Measurements from ENCODE around the gene DPF3.

DPF3 gene

GRCh38 chr14:72909163-72909562 is 15.3 kb upstream of the DPF3 start:
- no peak overlapping the region for H3K18ac ChIP-seq (ENCODE audit: low read length)
- H2BK15ac ChIP-seq (replicated peaks; ENCODE audit: low read depth): no peak overlapping the region
- H3K56ac ChIP-seq (ENCODE audit: low read length): no peak overlapping the region
- no peak overlapping the region for H3K4me3 ChIP-seq (ENCODE audit: low read length)
- no peaks in the 10 kb centered on the region for H3K4me1 ChIP-seq (ENCODE audit: control insufficient read depth, low read depth, low read length)
- H4K5ac ChIP-seq (ENCODE audit: low read length): no peak overlapping the region
- no peaks in the 10 kb centered on the region for H3K79me2 ChIP-seq (ENCODE audit: control insufficient read depth, insufficient read depth, low read length)
- H3K27me3 ChIP-seq (ENCODE audit: insufficient read depth, low read length, poor library complexity): no peaks in the 10 kb centered on the region
- no peak overlapping the region for H2BK120ac ChIP-seq (ENCODE audit: low read depth, low read length)
- no peaks in the 10 kb centered on the region for H3K36me3 ChIP-seq (ENCODE audit: control insufficient read depth, insufficient read depth, low read length)
- H3K23ac ChIP-seq (ENCODE audit: low read length): no peak overlapping the region
- no peak overlapping the region for H3K4me2 ChIP-seq (ENCODE audit: low read length)
- WGBS (ENCODE audit: extremely low coverage, insufficient coverage, low lambda C conversion rate): no CpG with 5 or more reads among the region's 5 CpGs
- no peak overlapping the region for H2BK5ac ChIP-seq (ENCODE audit: low read length)
- no peak for DNase-seq
- no peak overlapping the region for H3K9ac ChIP-seq (ENCODE audit: low read length)
- H3K79me1 ChIP-seq (ENCODE audit: low read length): no peaks in the 10 kb centered on the region
- no peak overlapping the region for H3K27ac ChIP-seq (ENCODE audit: low read depth, low read length)
- no peak overlapping the region for H4K8ac ChIP-seq (ENCODE audit: low read depth, low read length)
- H2AK5ac ChIP-seq (ENCODE audit: low read length): no peak overlapping the region
- H3K4ac ChIP-seq (ENCODE audit: low read depth, low read length): no peak overlapping the region

DNA sequence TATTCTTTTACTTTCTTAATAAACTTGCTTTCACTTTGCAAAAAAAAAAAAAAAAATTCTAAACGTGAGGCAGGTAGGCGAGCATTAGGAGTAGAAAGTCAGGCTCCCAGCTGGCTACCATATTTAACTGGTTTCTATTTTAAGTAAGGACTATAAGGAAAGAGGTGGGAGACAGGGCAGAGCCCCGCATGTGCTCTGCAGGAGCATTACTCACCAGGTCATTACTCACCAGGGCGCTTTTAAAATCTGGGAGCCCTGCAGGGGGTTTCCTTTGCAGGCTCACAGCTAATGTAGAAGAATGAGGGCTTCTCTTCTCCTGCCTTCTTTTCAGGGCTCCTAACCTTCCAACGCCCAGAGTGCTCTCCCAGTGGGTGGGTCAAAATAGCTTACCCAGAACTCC is 14.0 kb upstream of the DPF3 start:
- no peak overlapping the region for H4K5ac ChIP-seq (ENCODE audit: low read length)
- H2BK5ac ChIP-seq (ENCODE audit: low read length): no peak overlapping the region
- no peaks in the 10 kb centered on the region for H3K79me1 ChIP-seq (ENCODE audit: low read length)
- no peaks in the 10 kb centered on the region for H3K27me3 ChIP-seq (ENCODE audit: insufficient read depth, low read length, poor library complexity)
- H3K23ac ChIP-seq (ENCODE audit: low read length): no peak overlapping the region
- H3K56ac ChIP-seq (ENCODE audit: low read length): no peak overlapping the region
- no peak overlapping the region for H2AK5ac ChIP-seq (ENCODE audit: low read length)
- H2BK15ac ChIP-seq (replicated peaks; ENCODE audit: low read depth): no peak overlapping the region
- H3K79me2 ChIP-seq (ENCODE audit: control insufficient read depth, insufficient read depth, low read length): no peaks in the 10 kb centered on the region
- peak; percentile 65 for DNase-seq
- no peaks in the 10 kb centered on the region for H3K4me1 ChIP-seq (ENCODE audit: control insufficient read depth, low read depth, low read length)
- no peaks in the 10 kb centered on the region for H3K36me3 ChIP-seq (ENCODE audit: control insufficient read depth, insufficient read depth, low read length)
- no peak overlapping the region for H3K4ac ChIP-seq (ENCODE audit: low read depth, low read length)
- H3K4me3 ChIP-seq (ENCODE audit: low read length): no peak overlapping the region
- H4K8ac ChIP-seq (ENCODE audit: low read depth, low read length): no peak overlapping the region
- no peak overlapping the region for H3K4me2 ChIP-seq (ENCODE audit: low read length)
- H3K27ac ChIP-seq (ENCODE audit: low read depth, low read length): no peak overlapping the region
- no peak overlapping the region for H3K9ac ChIP-seq (ENCODE audit: low read length)
- no peak overlapping the region for H2BK120ac ChIP-seq (ENCODE audit: low read depth, low read length)
- H3K18ac ChIP-seq (ENCODE audit: low read length): no peak overlapping the region
- WGBS (ENCODE audit: extremely low coverage, insufficient coverage, low lambda C conversion rate): no CpG with 5 or more reads among the region's 5 CpGs

GRCh38 chr14:72906879-72907278 is 13.0 kb upstream of the DPF3 start:
- H3K79me1 ChIP-seq (ENCODE audit: low read length): no peaks in the 10 kb centered on the region
- H2BK5ac ChIP-seq (ENCODE audit: low read length): no peak overlapping the region
- no peaks in the 10 kb centered on the region for H3K79me2 ChIP-seq (ENCODE audit: control insufficient read depth, insufficient read depth, low read length)
- no peak overlapping the region for H3K27ac ChIP-seq (ENCODE audit: low read depth, low read length)
- H3K9ac ChIP-seq (ENCODE audit: low read length): no peak overlapping the region
- no peak overlapping the region for H3K4me2 ChIP-seq (ENCODE audit: low read length)
- H3K27me3 ChIP-seq (ENCODE audit: insufficient read depth, low read length, poor library complexity): no peaks in the 10 kb centered on the region
- no peak for DNase-seq
- no peak overlapping the region for H3K4me3 ChIP-seq (ENCODE audit: low read length)
- H2AK5ac ChIP-seq (ENCODE audit: low read length): no peak overlapping the region
- no peak overlapping the region for H3K18ac ChIP-seq (ENCODE audit: low read length)
- no peak overlapping the region for H4K5ac ChIP-seq (ENCODE audit: low read length)
- no peaks in the 10 kb centered on the region for H3K36me3 ChIP-seq (ENCODE audit: control insufficient read depth, insufficient read depth, low read length)
- no peak overlapping the region for H3K4ac ChIP-seq (ENCODE audit: low read depth, low read length)
- no peak overlapping the region for H2BK15ac ChIP-seq (replicated peaks; ENCODE audit: low read depth)
- no CpG with 5 or more reads among the region's 1 CpG for WGBS (ENCODE audit: extremely low coverage, insufficient coverage, low lambda C conversion rate)
- H3K23ac ChIP-seq (ENCODE audit: low read length): no peak overlapping the region
- H2BK120ac ChIP-seq (ENCODE audit: low read depth, low read length): no peak overlapping the region
- no peak overlapping the region for H4K8ac ChIP-seq (ENCODE audit: low read depth, low read length)
- no peak overlapping the region for H3K56ac ChIP-seq (ENCODE audit: low read length)
- no peaks in the 10 kb centered on the region for H3K4me1 ChIP-seq (ENCODE audit: control insufficient read depth, low read depth, low read length)

- Histone ChIP-seq H2AK5ac (ENCODE audit: low read length) (no peak overlapping the region), H3K79me2 (ENCODE audit: control insufficient read depth, insufficient read depth, low read length) (no peaks in the 10 kb centered on the region), H4K8ac (ENCODE audit: low read depth, low read length) (no peak overlapping the region), H2BK5ac (ENCODE audit: low read length) (no peak overlapping the region), H3K27ac (ENCODE audit: low read depth, low read length) (no peak overlapping the region), H3K36me3 (ENCODE audit: control insufficient read depth, insufficient read depth, low read length) (no peaks in the 10 kb centered on the region), H3K4me3 (ENCODE audit: low read length) (no peak overlapping the region), H3K4me1 (ENCODE audit: control insufficient read depth, low read depth, low read length) (no peaks in the 10 kb centered on the region), H3K23ac (ENCODE audit: low read length) (no peak overlapping the region), H3K18ac (ENCODE audit: low read length) (no peak overlapping the region), H3K27me3 (ENCODE audit: insufficient read depth, low read length, poor library complexity) (no peaks in the 10 kb centered on the region), H2BK15ac (replicated peaks; ENCODE audit: low read depth) (no peak overlapping the region), H3K79me1 (ENCODE audit: low read length) (no peaks in the 10 kb centered on the region), H4K5ac (ENCODE audit: low read length) (no peak overlapping the region), H3K9ac (ENCODE audit: low read length) (no peak overlapping the region), H3K56ac (ENCODE audit: low read length) (no peak overlapping the region), H3K4ac (ENCODE audit: low read depth, low read length) (no peak overlapping the region), H3K4me2 (ENCODE audit: low read length) (no peak overlapping the region), H2BK120ac (ENCODE audit: low read depth, low read length) (no peak overlapping the region)
- WGBS (ENCODE audit: extremely low coverage, insufficient coverage, low lambda C conversion rate): no CpG with 5 or more reads among the region's 3 CpGs
- no peak for DNase-seq
Observed at GRCh38 chr14:72906316-72906715, 12.4 kb upstream of the DPF3 start.

DNA sequence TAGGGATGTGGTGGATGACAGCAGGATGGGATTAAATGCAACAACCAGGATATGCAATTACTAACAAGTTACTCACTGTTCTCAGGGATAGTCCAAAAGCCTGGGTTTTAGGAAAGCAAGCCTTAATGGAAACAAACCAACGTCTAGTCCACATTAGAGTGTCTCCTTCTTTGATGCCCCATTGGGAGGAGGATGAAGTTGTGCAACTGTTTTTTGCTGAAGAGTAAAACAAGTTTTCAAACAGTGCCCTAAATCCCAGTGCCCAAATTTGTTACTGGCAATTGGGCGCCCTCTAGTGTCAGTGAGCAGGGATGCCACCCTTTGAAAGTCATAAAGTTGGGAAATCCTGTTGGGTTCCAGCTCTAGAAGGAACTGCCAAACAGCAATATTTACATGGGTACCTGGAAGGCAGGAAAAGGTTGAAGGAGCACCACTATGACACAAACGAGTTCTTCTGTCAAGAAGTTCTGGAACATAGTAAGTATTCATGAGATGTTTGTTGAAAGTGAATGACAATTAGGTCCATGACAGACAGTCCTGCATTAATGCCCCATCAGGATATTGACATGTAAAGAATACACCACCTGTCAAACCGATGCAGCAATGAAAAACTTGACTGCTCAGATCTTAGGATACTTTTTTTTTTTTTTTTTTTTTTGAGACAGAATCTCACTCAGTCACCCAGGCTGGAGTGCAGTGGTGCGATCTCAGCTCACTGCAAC is 11.1 kb upstream of the DPF3 start:
- H3K4me3 ChIP-seq (ENCODE audit: low read length): no peak overlapping the region
- no peaks in the 10 kb centered on the region for H3K79me2 ChIP-seq (ENCODE audit: control insufficient read depth, insufficient read depth, low read length)
- WGBS (ENCODE audit: extremely low coverage, insufficient coverage, low lambda C conversion rate): no CpG with 5 or more reads among the region's 5 CpGs
- peak; percentile 72 for DNase-seq
- no peak overlapping the region for H2BK120ac ChIP-seq (ENCODE audit: low read depth, low read length)
- no peak overlapping the region for H3K27ac ChIP-seq (ENCODE audit: low read depth, low read length)
- H4K5ac ChIP-seq (ENCODE audit: low read length): no peak overlapping the region
- H3K23ac ChIP-seq (ENCODE audit: low read length): no peak overlapping the region
- H3K27me3 ChIP-seq (ENCODE audit: insufficient read depth, low read length, poor library complexity): no peaks in the 10 kb centered on the region
- H3K4me1 ChIP-seq (ENCODE audit: control insufficient read depth, low read depth, low read length): no peaks in the 10 kb centered on the region
- no peak overlapping the region for H3K18ac ChIP-seq (ENCODE audit: low read length)
- no peak overlapping the region for H2BK5ac ChIP-seq (ENCODE audit: low read length)
- H3K4me2 ChIP-seq (ENCODE audit: low read length): no peak overlapping the region
- H2BK15ac ChIP-seq (replicated peaks; ENCODE audit: low read depth): no peak overlapping the region
- H2AK5ac ChIP-seq (ENCODE audit: low read length): no peak overlapping the region
- H3K79me1 ChIP-seq (ENCODE audit: low read length): no peaks in the 10 kb centered on the region
- no peaks in the 10 kb centered on the region for H3K36me3 ChIP-seq (ENCODE audit: control insufficient read depth, insufficient read depth, low read length)
- H3K4ac ChIP-seq (ENCODE audit: low read depth, low read length): no peak overlapping the region
- H4K8ac ChIP-seq (ENCODE audit: low read depth, low read length): no peak overlapping the region
- no peak overlapping the region for H3K9ac ChIP-seq (ENCODE audit: low read length)
- no peak overlapping the region for H3K56ac ChIP-seq (ENCODE audit: low read length)

DNA sequence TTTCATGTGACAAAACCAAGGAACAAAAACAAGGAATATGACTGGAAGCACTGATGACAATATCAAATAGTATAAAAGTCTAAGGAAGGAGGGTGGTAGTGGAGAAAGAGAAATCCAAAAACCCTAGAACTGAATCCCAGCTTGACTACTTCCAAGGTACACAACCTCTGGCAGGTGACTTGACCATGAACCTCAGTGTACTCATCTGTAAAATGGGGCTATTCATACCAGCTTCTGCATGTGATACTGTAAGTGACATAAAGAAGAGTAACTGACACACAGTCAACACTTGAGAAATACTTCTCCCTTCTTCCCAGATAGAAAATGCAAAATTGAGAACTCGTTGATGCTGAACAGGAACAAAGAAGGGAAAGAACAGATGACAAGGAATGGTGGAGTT is 10.3 kb upstream of the DPF3 start:
- no peaks in the 10 kb centered on the region for H3K36me3 ChIP-seq (ENCODE audit: control insufficient read depth, insufficient read depth, low read length)
- no peak overlapping the region for H3K27ac ChIP-seq (ENCODE audit: low read depth, low read length)
- no peak overlapping the region for H3K56ac ChIP-seq (ENCODE audit: low read length)
- no peak overlapping the region for H3K4me3 ChIP-seq (ENCODE audit: low read length)
- H3K27me3 ChIP-seq (ENCODE audit: insufficient read depth, low read length, poor library complexity): no peaks in the 10 kb centered on the region
- H2BK120ac ChIP-seq (ENCODE audit: low read depth, low read length): no peak overlapping the region
- H2BK5ac ChIP-seq (ENCODE audit: low read length): no peak overlapping the region
- DNase-seq: no peak
- no peaks in the 10 kb centered on the region for H3K79me2 ChIP-seq (ENCODE audit: control insufficient read depth, insufficient read depth, low read length)
- H2BK15ac ChIP-seq (replicated peaks; ENCODE audit: low read depth): no peak overlapping the region
- H4K8ac ChIP-seq (ENCODE audit: low read depth, low read length): no peak overlapping the region
- no CpG with 5 or more reads among the region's 1 CpG for WGBS (ENCODE audit: extremely low coverage, insufficient coverage, low lambda C conversion rate)
- H3K4ac ChIP-seq (ENCODE audit: low read depth, low read length): no peak overlapping the region
- no peaks in the 10 kb centered on the region for H3K79me1 ChIP-seq (ENCODE audit: low read length)
- H3K4me1 ChIP-seq (ENCODE audit: control insufficient read depth, low read depth, low read length): no peaks in the 10 kb centered on the region
- no peak overlapping the region for H3K23ac ChIP-seq (ENCODE audit: low read length)
- no peak overlapping the region for H3K9ac ChIP-seq (ENCODE audit: low read length)
- H3K18ac ChIP-seq (ENCODE audit: low read length): no peak overlapping the region
- no peak overlapping the region for H3K4me2 ChIP-seq (ENCODE audit: low read length)
- H4K5ac ChIP-seq (ENCODE audit: low read length): no peak overlapping the region
- H2AK5ac ChIP-seq (ENCODE audit: low read length): no peak overlapping the region
